ENCODE measurements around the gene AP3D1.
"Not testable (repeated sequence)": the region's sequence is repeated elsewhere in the genome, so short reads cannot be mapped to it uniquely, and the experiment has no call there.

The AP3D1 gene

GRCh38 chr19:2151339-2152229 lies at the start of gene AP3D1:
TSS of gene AP3D1 (minus strand) at chr19:2151566. CDS start at chr19:2151334, 232 bp downstream.
- peak; percentile 98 to 100 (median 100) for DNase-seq
- intact Hi-C loops (cut with DNase I) = no loop called here

- intact Hi-C loops (cut with DNase I); DNase-seq: not testable (repeated sequence)
These were observed 49.4 kb upstream of the AP3D1 start for GRCh38 chr19:2200624-2201294.

GRCh38 chr19:2199861-2200623 lies 48.7 kb upstream of the AP3D1 start:
- intact Hi-C loops (cut with DNase I) = no loop called here
- no peak for DNase-seq

- DNase-seq = peak in 1 of 10 donors; percentile 85
- intact Hi-C loops (cut with DNase I) = no loop called here
These were observed 47.8 kb upstream of the AP3D1 start for GRCh38 chr19:2199215-2199614.

GRCh38 chr19:2198317-2198716 lies 47.0 kb upstream of the AP3D1 start:
- intact Hi-C loops (cut with DNase I) = no loop called here
- no peak for DNase-seq

GRCh38 chr19:2197270-2197669 lies 45.9 kb upstream of the AP3D1 start:
- no peak for DNase-seq
- intact Hi-C loops (cut with DNase I) = no loop called here

- DNase-seq = no peak
- intact Hi-C loops (cut with DNase I) = no loop called here
These were observed 44.5 kb upstream of the AP3D1 start for GRCh38 chr19:2195914-2196313.

- intact Hi-C loops (cut with DNase I) = no loop called here
These were observed 44.0 kb upstream of the AP3D1 start for GRCh38 chr19:2195361-2195760.

GRCh38 chr19:2194513-2195078 lies 43.2 kb upstream of the AP3D1 start:
- DNase-seq = no peak
- intact Hi-C loops (cut with DNase I) = no loop called here

More at GRCh38 chr19:2195361-2195760, 44.0 kb upstream of the AP3D1 start:
- no peak for DNase-seq

GRCh38 chr19:2193807-2194206 lies 42.4 kb upstream of the AP3D1 start:
- no peak for DNase-seq
- intact Hi-C loops (cut with DNase I) = no loop called here

GRCh38 chr19:2192862-2193261 lies 41.5 kb upstream of the AP3D1 start:
- intact Hi-C loops (cut with DNase I) = no loop called here

GRCh38 chr19:2191456-2192310 lies 40.3 kb upstream of the AP3D1 start:
- intact Hi-C loops (cut with DNase I) = no loop called here
- DNase-seq = no peak

More at GRCh38 chr19:2192862-2193261, 41.5 kb upstream of the AP3D1 start:
- no peak for DNase-seq

- intact Hi-C loops (cut with DNase I) = no loop called here
- no peak for DNase-seq
These were observed 39.6 kb upstream of the AP3D1 start for GRCh38 chr19:2190848-2191455.

GRCh38 chr19:2189880-2190279 lies 38.5 kb upstream of the AP3D1 start:
- intact Hi-C loops (cut with DNase I) = no loop called here
- DNase-seq = no peak

GRCh38 chr19:2188708-2189385 lies 37.5 kb upstream of the AP3D1 start:
- DNase-seq = no peak
- intact Hi-C loops (cut with DNase I) = no loop called here

- intact Hi-C loops (cut with DNase I) = no loop called here
- DNase-seq = no peak
These were observed 35.8 kb upstream of the AP3D1 start for GRCh38 chr19:2187159-2187558.

GRCh38 chr19:2186071-2186846 lies 34.9 kb upstream of the AP3D1 start:
- intact Hi-C loops (cut with DNase I) = no loop called here
- peak in 8 of 10 donors; percentile 61 to 96 (median 69) for DNase-seq

- DNase-seq = no peak
- intact Hi-C loops (cut with DNase I) = no loop called here
These were observed 34.3 kb upstream of the AP3D1 start for GRCh38 chr19:2185734-2186070.

All from posterior cingulate gyrus (tissue), 11 donors.